DOHH2 (cell line): ENCODE measurements around the gene MESD.

ENCODE experiments used
- H3F3A ChIP-seq: fragments of 200-600 bp; sonication (generic), shearing (Covaris generic); 2 replicates; pipeline ENCODE4 v1.6.0; 2016; ENCODE audit warnings: antibody characterized with exemption, mild to moderate bottlenecking; ENCODE audit not compliant: control insufficient read depth, insufficient read depth
- H3K27ac ChIP-seq: fragments of 200-600 bp; sonication (generic); 2 replicates; pipeline ENCODE4 v1.5.1; 2014; ENCODE audit warnings: low read depth, mild to moderate bottlenecking, low read length, moderate library complexity
- H3K27me3 ChIP-seq: fragments of 200-600 bp; sonication (generic); 2 replicates; pipeline ENCODE4 v1.6.1; 2014; ENCODE audit warnings: mild to moderate bottlenecking, low read length, mixed read lengths; ENCODE audit not compliant: control insufficient read depth
- H3K36me3 ChIP-seq: fragments of 200-600 bp; sonication (generic); 2 replicates; pipeline ENCODE4 v1.6.1; 2014; ENCODE audit warnings: mild to moderate bottlenecking, low read length, moderate library complexity, mixed read lengths; ENCODE audit not compliant: control insufficient read depth
- H3K4me1 ChIP-seq: fragments of 200-600 bp; sonication (generic); 2 replicates; pipeline ENCODE4 v1.6.1; 2014; ENCODE audit warnings: mild to moderate bottlenecking, low read length, mixed read lengths; ENCODE audit not compliant: control insufficient read depth
- H3K4me2 ChIP-seq: fragments of 200-600 bp; sonication (generic); 2 replicates; pipeline ENCODE4 v1.6.0; 2014; ENCODE audit warnings: mild to moderate bottlenecking, low read length, moderate library complexity
- H3K4me3 ChIP-seq: fragments of 200-600 bp; sonication (generic); 2 replicates; pipeline ENCODE4 v1.5.1; 2014; ENCODE audit warnings: mild to moderate bottlenecking, low read length, mixed read lengths
- H3K79me2 ChIP-seq: fragments of 200-600 bp; sonication (generic); 2 replicates; pipeline ENCODE4 v1.6.1; 2014; ENCODE audit warnings: mild to moderate bottlenecking, low read length, mixed read lengths; ENCODE audit not compliant: control insufficient read depth
- H3K9me2 ChIP-seq: fragments of 200-600 bp; sonication (generic); replicated peaks from 2 replicates; pipeline ENCODE4 v1.6.1; 2014; ENCODE audit warnings: mild to moderate bottlenecking, low read length, mixed read lengths; ENCODE audit not compliant: control insufficient read depth
- H3K9me3 ChIP-seq: fragments of 200-600 bp; sonication (generic); 2 replicates; pipeline ENCODE4 v1.6.1; 2014; ENCODE audit warnings: antibody characterized with exemption, low read length, mixed read lengths; ENCODE audit not compliant: control insufficient read depth, insufficient read depth
- H4K20me1 ChIP-seq: fragments of 200-600 bp; sonication (generic); 2 replicates; pipeline ENCODE4 v1.6.0; 2014; ENCODE audit warnings: low read depth, mild to moderate bottlenecking, antibody characterized with exemption, low read length, moderate library complexity; ENCODE audit not compliant: control insufficient read depth, insufficient read depth
- EZH2phosphoT487 ChIP-seq: fragments of 200-600 bp; sonication (generic); IDR thresholded peaks from 2 replicates; pipeline ENCODE4 v1.6.1; 2017; ENCODE audit warnings: borderline replicate concordance, mild to moderate bottlenecking, antibody characterized with exemption, low read length, moderate library complexity, mixed read lengths
- TF ChIP-seq, protein P1 (sequence below): fragments of 200-600 bp; sonication (generic); IDR thresholded peaks from one replicate; pipeline ENCODE4 v1.5.1; 2014; ENCODE audit warnings: antibody characterized with exemption, mild to moderate bottlenecking, low read depth, low read length; ENCODE audit not compliant: poor library complexity, severe bottlenecking

The MESD gene

DNA sequence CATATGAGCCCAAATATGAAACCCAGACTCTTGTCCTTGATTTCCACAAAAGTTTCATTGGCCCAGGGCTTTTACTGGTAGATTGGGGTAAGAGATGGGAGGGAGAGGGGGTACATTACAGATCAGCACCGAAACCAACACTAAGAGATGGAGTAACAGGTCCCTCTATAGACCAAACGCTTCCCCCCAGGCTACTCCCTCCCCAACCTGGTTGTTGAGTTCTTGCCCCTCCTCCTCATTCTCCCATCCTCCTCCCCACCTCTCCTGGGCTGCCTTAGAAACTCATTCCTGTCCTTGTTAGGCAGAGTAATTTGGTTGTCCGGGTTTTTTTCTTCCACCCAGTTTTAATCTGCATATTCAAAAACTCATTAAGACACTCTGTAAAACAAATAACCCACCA is 74.1 kb downstream of the MESD start:
- no peak overlapping the region for H3K27ac ChIP-seq
- no peaks in the 10 kb centered on the region for H3K9me3 ChIP-seq
- no peaks in the 10 kb centered on the region for H3K36me3 ChIP-seq
- no peaks in the 10 kb centered on the region for H4K20me1 ChIP-seq
- TF ChIP-seq EZH2phosphoT487 = no peak
- TF ChIP-seq, protein P1, sequence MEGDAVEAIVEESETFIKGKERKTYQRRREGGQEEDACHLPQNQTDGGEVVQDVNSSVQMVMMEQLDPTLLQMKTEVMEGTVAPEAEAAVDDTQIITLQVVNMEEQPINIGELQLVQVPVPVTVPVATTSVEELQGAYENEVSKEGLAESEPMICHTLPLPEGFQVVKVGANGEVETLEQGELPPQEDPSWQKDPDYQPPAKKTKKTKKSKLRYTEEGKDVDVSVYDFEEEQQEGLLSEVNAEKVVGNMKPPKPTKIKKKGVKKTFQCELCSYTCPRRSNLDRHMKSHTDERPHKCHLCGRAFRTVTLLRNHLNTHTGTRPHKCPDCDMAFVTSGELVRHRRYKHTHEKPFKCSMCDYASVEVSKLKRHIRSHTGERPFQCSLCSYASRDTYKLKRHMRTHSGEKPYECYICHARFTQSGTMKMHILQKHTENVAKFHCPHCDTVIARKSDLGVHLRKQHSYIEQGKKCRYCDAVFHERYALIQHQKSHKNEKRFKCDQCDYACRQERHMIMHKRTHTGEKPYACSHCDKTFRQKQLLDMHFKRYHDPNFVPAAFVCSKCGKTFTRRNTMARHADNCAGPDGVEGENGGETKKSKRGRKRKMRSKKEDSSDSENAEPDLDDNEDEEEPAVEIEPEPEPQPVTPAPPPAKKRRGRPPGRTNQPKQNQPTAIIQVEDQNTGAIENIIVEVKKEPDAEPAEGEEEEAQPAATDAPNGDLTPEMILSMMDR = no peak
- H3K4me2 ChIP-seq = no peak overlapping the region
- no peaks in the 10 kb centered on the region for H3K9me2 ChIP-seq
- H3K79me2 ChIP-seq = no peaks in the 10 kb centered on the region
- H3K27me3 ChIP-seq = no peaks in the 10 kb centered on the region
- no peaks in the 10 kb centered on the region for H3F3A ChIP-seq
- no peak overlapping the region for H3K4me3 ChIP-seq
- H3K4me1 ChIP-seq = no peaks in the 10 kb centered on the region

DNA sequence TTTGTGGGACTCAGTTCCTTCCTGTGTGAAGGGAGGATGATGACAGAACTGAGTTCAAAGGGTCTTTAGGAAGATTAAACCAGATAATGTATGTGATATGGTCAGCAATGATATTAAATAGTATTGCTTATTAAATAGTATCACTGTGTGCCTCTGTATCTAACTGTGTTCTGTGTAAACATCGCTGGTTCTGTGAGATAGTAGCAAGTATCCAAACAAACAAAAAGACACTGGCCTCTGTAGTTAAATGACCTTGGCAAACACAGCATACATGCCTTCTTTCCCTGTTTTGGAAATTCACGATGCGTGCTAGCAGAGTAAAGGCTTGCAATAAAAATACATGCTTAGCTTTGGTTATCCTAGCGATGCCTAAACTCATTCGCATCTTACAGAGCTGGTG is 76.1 kb downstream of the MESD start:
- Histone ChIP-seq H3K9me2 (no peaks in the 10 kb centered on the region), H3K4me1 (no peaks in the 10 kb centered on the region)
- TF ChIP-seq EZH2phosphoT487 = no peak
- TF ChIP-seq, protein P1 = no peak

DNA sequence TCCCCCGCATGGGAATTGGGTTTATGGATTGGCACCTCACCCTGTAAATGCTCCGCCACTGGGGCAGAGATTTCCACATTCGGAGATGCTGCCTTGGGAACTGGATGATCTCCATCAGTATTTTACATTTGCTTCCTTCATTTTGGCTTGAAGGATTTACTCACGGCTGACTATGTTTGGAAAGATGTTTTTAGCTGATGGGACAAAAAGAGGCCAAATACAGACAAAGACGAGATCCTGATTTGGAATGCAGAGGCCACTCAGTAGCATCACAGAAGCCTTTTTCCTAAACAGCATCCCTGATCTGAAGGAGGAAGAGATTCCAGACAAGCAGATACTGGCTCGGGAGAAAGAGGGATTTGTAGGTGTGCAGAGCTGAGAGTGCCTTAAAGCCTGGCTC is 76.9 kb downstream of the MESD start:
- Histone ChIP-seq H3K4me3 (no peak overlapping the region), H3K9me3 (no peaks in the 10 kb centered on the region), H3K27ac (no peak overlapping the region), H4K20me1 (no peaks in the 10 kb centered on the region), H3K79me2 (no peaks in the 10 kb centered on the region), H3K27me3 (no peaks in the 10 kb centered on the region), H3K9me2 (no peaks in the 10 kb centered on the region), H3F3A (no peaks in the 10 kb centered on the region), H3K4me1 (no peaks in the 10 kb centered on the region), H3K36me3 (no peaks in the 10 kb centered on the region), H3K4me2 (no peak overlapping the region)
- TF ChIP-seq, protein P1 = no peak
- TF ChIP-seq EZH2phosphoT487 = no peak

More for the DNA sequence above, 76.1 kb downstream of the MESD start:
- no peaks in the 10 kb centered on the region for H3K36me3 ChIP-seq
- H3K27me3 ChIP-seq = no peaks in the 10 kb centered on the region
- H3K9me3 ChIP-seq = no peaks in the 10 kb centered on the region
- H4K20me1 ChIP-seq = no peaks in the 10 kb centered on the region
- no peak overlapping the region for H3K4me2 ChIP-seq
- H3K4me3 ChIP-seq = no peak overlapping the region
- no peaks in the 10 kb centered on the region for H3K79me2 ChIP-seq
- H3K27ac ChIP-seq = no peak overlapping the region
- no peaks in the 10 kb centered on the region for H3F3A ChIP-seq

- H4K20me1 ChIP-seq = no peaks in the 10 kb centered on the region
- H3K9me3 ChIP-seq = no peaks in the 10 kb centered on the region
- H3K9me2 ChIP-seq = no peaks in the 10 kb centered on the region
- H3K79me2 ChIP-seq = no peaks in the 10 kb centered on the region
- TF ChIP-seq, protein P1 = no peak
- TF ChIP-seq EZH2phosphoT487 = no peak
- H3K4me2 ChIP-seq = no peak overlapping the region
- H3K27me3 ChIP-seq = no peaks in the 10 kb centered on the region
- no peak overlapping the region for H3K4me3 ChIP-seq
- no peaks in the 10 kb centered on the region for H3F3A ChIP-seq
- H3K27ac ChIP-seq = no peak overlapping the region
- H3K4me1 ChIP-seq = no peaks in the 10 kb centered on the region
- no peaks in the 10 kb centered on the region for H3K36me3 ChIP-seq
Observed at GRCh38 chr15:80911821-80912220, 77.8 kb downstream of the MESD start.
